ENCODE measurements around the gene EWSR1. TPM values are rescaled to one million over a fixed set of nuclear protein-coding genes. Genes with fewer than 3 reads are reported as not detected.
"Not testable (repeated sequence)": the region's sequence is repeated elsewhere in the genome, so short reads cannot be mapped to it uniquely, and the experiment has no call there.

The EWSR1 gene
- total RNA-seq, 1 experiment from 2014 or later, result 211 TPM

DNA sequence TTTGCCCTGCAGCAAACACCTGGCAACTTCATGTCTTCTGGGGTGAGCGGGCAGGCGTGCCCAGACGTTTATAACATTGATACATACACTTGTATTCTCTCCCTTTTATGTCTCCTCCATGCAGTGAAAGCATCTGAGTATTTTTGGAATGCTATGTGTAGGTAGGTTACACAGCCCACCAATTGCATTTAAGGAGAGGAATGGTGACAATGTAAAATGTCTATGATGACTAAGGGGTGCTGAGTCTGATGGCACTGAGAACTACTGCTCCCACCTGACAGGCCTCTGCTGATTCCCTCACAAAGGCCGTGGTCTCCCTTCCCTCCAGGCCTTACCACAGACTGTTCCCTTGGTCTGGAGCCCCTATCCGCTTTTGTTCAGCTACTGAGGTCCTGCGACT, 70.3 kb downstream of the EWSR1 start:
- in situ Hi-C loops (cut with HindIII; ENCODE audit: low pct_unique_long_range_greater_than_20kb, low sequenced_read_pairs), result no loop called here
- no peak for DNase-seq (ENCODE audit: low read depth, low spot score)

DNA sequence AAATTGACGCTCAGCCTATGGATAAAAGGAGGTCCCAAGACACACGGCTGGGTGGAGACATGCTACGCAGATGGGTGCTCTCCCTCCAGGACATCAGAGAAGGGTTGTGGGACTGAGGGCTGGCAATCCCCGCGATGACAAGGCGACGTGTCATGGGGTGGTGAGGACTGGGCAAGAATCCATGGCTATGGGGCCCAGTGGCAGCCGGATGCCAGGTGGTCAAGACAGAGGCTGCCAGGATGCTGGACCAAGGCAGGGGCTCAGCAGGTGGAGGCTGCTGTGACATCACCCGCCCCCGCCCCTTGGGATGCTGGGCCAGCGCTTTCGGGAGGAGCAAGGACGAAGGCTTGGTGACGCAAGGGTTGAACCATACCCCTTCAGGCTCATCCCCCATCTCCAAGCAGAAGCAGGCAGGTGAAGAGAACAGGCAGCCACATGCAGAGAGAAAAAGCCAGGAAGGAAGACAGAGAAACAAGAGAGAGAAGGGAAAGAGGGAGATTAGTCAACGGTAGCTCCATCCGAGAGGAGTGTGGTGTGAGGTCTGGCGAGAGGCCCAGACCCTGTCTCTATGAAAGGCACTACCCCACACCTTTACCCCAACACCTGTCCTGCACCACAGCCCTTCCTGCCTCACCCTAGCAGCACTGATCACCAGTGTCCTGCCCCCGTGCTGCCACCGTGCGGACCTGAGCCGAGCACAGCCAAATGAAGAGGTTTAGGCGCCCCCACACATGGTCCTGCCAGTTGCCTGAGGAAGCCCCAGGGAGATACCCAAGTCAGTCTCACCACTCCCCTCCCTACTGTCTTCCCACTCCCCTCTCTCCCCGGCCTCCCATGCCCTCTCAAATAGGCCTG, 71.5 kb downstream of the EWSR1 start:
- in situ Hi-C loops (cut with HindIII; ENCODE audit: low pct_unique_long_range_greater_than_20kb, low sequenced_read_pairs), result no loop called here
- no peak for DNase-seq (ENCODE audit: low read depth, low spot score)

DNA sequence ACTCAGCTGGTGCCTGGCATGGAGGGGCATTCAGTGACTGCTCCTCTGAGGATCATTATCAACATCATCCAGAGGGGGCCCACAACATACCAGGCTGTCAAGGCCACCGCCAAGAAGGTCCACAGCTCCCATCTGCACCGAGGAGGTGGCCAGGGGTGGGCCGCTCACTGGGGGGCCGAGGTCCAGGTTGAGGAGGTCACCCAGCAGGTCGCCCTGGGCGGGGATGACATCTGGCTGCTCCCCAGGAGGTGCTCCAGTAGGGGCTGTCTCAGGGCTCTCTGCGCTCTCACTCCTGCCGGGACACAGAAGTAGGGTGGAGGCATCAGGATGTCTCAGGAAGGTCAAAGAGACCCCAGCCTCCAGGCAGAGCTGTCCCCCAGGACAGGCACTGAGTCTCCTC, 72.5 kb downstream of the EWSR1 start:
- no peak for DNase-seq (ENCODE audit: low read depth, low spot score)
- in situ Hi-C loops (cut with HindIII; ENCODE audit: low pct_unique_long_range_greater_than_20kb, low sequenced_read_pairs), result no loop called here

DNA sequence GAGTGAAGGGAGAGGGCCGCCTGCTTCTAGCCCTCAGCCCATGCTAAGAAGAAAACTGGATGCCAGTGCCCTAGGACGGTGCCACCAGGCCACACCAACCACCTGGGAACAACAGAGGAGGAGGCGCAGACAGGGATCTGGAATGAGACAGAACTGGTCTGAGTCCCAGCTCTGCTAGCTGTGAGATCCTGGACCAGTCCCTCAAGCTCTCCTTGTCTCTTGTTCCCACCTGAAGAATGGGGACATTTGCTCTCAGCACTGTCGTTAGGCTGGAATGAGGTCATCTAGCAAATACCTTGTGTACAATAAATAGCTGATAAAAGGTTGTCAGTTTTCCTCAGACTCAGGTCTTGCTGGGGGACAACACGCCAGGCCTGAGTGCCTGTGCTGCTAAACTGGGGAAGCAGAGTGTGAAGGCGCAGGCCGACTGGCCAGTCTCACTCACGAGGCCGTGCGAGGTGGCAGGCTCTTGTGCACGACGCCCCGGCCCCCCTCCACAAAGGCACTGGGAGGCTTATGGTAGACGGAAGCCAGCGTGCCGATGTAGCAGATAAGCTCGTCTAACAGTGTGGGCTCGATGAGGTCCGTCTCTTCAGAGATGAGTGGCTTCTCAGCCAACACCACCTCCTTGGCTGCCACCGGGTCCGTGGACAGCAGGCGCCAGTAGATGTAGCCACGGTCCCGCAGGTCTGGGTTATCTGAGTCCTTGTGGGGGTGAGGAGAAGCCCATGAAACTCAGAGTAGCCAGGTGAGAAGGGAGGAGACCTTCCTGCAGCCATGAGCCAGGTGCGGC, 73.2 kb downstream of the EWSR1 start:
- no peak for DNase-seq (ENCODE audit: low read depth, low spot score)
- in situ Hi-C loops (cut with HindIII; ENCODE audit: low pct_unique_long_range_greater_than_20kb, low sequenced_read_pairs), result no loop called here

DNA sequence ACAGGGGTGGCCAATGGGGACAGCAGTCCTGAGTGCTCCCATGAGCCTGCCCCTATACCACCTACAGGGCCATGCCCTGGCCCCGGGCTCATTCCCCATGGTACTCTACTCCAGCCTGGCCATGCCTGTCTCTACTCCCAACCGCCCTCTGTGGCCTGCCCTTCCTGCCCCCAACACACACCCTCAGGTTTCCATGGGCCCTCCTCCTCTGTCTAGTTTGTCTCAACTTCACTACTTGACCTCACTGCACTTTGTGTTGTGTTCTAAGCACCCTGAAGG, 73.7 kb downstream of the EWSR1 start:
- DNase-seq (ENCODE audit: low read depth, low spot score), result no peak

DNA sequence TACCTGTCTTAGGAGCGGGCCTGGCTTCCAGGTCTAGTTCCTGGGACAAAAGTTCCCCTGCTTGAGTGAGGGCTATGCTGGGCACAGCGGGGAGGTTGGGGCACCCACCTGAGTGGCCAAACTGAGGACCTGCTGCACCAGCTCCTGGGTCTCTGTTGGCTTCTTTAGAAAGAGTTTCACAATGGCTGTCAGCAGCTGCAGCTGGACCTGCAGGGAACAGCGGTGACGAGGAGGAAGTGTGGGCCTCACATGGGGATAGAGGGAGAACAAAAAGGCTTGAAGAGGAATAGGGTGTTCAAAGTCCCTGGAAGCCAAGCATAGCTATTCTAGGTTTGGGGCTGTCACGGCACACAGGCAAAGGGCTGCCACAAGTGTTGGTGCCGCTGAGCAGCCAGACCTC, 74.1 kb downstream of the EWSR1 start:
- no peak for DNase-seq (ENCODE audit: low read depth, low spot score)
- in situ Hi-C loops (cut with HindIII; ENCODE audit: low pct_unique_long_range_greater_than_20kb, low sequenced_read_pairs), result no loop called here

More for the DNA sequence above, 73.7 kb downstream of the EWSR1 start:
- in situ Hi-C loops (cut with HindIII; ENCODE audit: low pct_unique_long_range_greater_than_20kb, low sequenced_read_pairs), result no loop called here

DNA sequence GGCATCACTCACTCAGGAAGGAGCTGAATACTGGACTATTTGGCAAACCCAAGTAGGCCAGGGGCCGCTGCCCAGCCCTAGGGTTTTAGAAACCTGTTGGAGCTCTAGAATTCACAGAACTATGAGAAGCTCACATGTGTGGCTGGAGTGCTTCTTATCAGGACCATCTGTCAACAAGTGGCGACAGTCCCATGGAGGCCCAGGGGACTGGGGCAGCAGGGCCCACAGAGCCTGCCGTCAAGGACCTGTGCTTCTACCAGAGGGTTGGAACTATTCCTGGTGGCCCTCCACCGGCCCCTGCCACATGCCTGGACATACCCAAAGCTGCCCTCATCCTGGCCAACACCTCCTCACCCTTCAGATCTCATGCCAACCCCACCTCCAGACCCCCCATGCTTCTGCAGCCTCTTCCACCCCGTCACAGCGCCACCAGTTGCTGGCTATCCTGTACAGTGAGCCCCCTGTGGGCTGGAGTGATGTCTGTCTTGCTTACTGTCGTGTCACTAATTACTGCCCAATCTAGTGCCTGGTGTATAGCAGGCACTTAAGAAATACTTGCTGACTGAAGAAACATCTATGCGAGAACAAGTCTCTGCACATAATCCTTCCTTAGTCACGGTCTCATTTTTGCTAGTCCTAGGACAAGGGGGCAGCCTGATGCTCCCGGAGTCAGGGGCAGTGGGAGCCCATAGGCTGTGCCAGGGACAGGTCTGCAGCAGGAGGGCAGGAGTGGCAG, 74.7 kb downstream of the EWSR1 start:
- in situ Hi-C loops (cut with HindIII; ENCODE audit: low pct_unique_long_range_greater_than_20kb, low sequenced_read_pairs), result no loop called here

DNA sequence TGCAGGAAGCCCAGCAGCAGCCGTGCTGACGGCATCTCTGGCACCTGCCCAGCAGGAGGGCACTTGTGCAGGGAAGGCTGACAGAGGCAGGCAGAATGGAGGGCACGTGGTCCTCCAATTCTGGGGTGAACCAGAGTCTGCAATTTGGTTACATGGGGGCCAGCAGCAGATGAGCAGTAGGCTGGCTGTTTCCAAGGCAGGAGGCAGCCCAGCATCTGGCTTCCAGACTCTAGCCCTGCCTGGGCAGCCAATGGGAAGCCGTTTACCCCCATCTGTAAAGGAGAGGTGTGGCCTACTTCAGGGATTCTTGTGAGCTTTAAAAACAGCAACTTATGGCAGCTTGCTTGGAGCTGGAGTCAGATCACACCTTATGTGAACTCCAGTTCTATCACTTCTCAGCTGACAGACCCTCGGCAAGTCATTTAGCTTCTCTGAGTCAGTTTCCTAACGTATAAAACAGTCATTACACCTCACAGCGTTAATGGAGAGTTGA, 75.3 kb downstream of the EWSR1 start:
- DNase-seq (ENCODE audit: low read depth, low spot score), result no peak
- in situ Hi-C loops (cut with HindIII; ENCODE audit: low pct_unique_long_range_greater_than_20kb, low sequenced_read_pairs), result no loop called here

More for the DNA sequence above, 74.7 kb downstream of the EWSR1 start:
- no peak for DNase-seq (ENCODE audit: low read depth, low spot score)

DNA sequence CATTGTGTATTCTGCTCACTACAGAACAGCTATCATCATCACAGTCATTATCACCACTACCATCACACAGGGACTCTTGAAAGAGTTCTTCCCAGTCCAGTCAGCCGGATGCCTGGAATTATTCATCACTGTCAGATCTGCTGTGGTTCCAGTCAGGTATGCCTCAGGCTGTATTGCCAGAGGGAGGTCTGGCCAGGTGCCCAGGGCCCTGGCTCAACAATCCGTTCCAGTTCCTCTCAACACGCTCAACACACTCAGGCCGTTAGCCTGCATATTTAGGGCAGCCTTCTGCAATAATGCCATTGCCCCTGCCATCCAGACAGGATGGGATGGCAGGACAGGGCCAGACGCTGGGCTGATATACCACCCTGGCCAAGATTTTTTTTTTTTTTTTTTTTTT, 76.1 kb downstream of the EWSR1 start:
- no peak for DNase-seq (ENCODE audit: low read depth, low spot score)
- in situ Hi-C loops (cut with HindIII; ENCODE audit: low pct_unique_long_range_greater_than_20kb, low sequenced_read_pairs), result no loop called here

DNA sequence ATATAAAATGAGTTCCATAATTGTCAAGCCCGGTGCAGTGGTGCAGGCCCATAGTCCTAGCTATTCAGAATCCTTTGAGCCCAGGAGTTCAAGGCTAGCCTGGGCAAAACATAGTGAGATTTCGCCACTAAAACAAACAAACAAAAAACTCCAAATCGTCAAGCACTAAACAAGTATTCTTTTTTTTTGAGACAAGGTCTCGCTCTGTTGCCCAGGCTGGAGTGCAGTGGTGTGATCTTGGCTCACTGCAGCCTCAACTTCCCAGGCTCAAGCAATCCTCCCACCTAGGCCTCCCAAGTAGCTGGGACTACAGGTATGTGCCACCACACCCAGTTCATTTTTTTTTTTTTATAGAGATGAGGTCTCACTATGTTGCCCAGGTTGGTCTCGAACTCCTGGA, 76.8 kb downstream of the EWSR1 start:
- in situ Hi-C loops (cut with HindIII; ENCODE audit: low pct_unique_long_range_greater_than_20kb, low sequenced_read_pairs); DNase-seq (ENCODE audit: low read depth, low spot score): not testable (repeated sequence)

DNA sequence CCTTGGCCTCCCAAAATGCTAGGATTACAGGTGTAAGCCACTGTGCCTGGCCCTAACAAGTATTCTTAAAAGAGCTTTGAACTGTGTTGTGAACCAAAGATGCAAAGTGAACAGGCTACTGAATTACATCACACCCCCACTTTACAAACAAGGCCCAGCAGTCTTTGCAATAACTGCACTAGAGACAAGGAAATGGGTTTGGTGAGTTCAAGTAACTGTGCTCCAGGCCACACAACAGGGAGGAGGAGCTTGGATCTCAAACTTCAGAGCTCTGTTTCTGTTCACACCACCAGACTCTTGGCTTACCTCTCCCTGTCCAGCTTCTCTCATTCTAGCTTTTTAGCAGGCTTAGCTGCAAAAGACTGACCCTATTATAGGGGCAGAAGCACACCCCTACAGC, 77.9 kb downstream of the EWSR1 start:
- no peak for DNase-seq (ENCODE audit: low read depth, low spot score)
- in situ Hi-C loops (cut with HindIII; ENCODE audit: low pct_unique_long_range_greater_than_20kb, low sequenced_read_pairs), result no loop called here

DNA sequence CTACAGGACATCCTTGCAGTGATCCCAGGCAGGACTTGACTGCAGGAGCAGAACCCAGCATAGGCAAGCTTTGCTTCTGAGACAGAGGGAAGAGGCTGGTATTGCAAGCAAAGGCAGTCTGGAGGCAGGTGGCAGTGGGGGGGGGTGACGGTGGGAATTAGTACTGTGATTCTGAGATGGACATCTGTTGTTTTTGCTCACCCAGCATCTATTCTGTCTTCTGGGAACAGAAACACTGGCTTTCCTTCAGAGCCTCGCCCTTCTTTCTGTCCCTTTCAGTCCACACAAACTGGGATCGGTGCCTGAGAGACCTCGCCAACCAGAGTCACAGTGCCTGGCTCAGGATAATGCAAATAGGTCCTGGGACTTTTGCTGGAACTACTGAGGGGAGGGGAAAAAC, 78.6 kb downstream of the EWSR1 start:
- in situ Hi-C loops (cut with HindIII; ENCODE audit: low pct_unique_long_range_greater_than_20kb, low sequenced_read_pairs), result no loop called here
- no peak for DNase-seq (ENCODE audit: low read depth, low spot score)

DNA sequence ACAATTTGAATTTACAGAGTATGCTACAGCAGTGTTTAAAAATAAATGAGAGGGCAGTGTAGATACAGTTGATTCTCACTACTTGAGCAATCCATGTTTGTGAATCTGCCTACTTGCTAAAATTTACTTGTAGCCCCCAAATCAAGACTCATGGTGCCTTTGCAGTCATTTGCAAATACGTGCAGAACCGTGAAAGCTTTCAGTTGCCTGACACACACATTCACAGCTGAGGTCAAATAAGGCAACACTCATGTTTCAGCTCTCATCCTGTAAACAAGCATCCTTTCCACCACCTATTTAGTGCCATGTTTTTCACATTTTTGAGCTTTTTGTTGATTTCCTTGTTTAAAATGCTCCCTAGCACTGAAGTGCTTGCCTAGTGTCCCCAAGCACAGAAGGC, 80.0 kb downstream of the EWSR1 start:
- no peak for DNase-seq (ENCODE audit: low read depth, low spot score)
- in situ Hi-C loops (cut with HindIII; ENCODE audit: low pct_unique_long_range_greater_than_20kb, low sequenced_read_pairs), result no loop called here

DNA sequence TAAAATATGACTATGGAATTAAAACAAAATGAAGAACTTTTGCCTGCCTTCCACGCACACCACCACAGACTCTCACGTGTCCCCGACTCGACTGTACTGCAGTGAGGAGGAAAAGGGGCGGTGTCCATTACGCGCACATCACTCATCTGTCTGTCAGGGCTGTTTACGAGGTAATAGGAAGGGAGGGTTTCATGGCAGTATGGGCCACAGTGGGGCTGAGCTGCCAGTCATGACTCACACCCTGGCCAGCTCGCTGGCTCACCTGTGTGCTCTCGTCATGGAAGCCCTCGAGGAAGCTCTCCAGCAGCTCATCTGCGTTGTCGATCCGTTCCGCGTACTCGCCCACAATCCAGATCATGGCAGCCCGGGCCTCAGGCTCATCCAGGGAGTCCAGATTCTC, 80.9 kb downstream of the EWSR1 start:
- no peak for DNase-seq (ENCODE audit: low read depth, low spot score)
- in situ Hi-C loops (cut with HindIII; ENCODE audit: low pct_unique_long_range_greater_than_20kb, low sequenced_read_pairs), result no loop called here

Small RNA genes lying within 50 kb of the gene (small RNA-seq; reads per million reads assigned to genes)
- 0 to 0.02 reads per million in 2 experiments for gene MIR3653

Other genes starting within 250 kb of the EWSR1 start
- gene C22orf31, start 206.4 kb upstream of the EWSR1 start, total RNA-seq (2014; rRNA removed; shearing (Covaris generic)), result not detected in 2 replicates
- 23.0 and 23.5 TPM in 2 replicates for gene KREMEN1, start 195.2 kb upstream of the EWSR1 start, total RNA-seq (2014; rRNA removed; shearing (Covaris generic))
- gene EMID1, start 62.4 kb upstream of the EWSR1 start, total RNA-seq (2014; rRNA removed; shearing (Covaris generic)), result 3.4 and 3.7 TPM in 2 replicates
- gene RHBDD3, start 287 bp upstream of the EWSR1 start, total RNA-seq (2014; rRNA removed; shearing (Covaris generic)), result 32.3 and 33.4 TPM in 2 replicates
- 6.9 and 9.1 TPM in 2 replicates for gene GAS2L1, start 38.4 kb downstream of the EWSR1 start, total RNA-seq (2014; rRNA removed; shearing (Covaris generic))
- gene RASL10A, start 47.4 kb downstream of the EWSR1 start, total RNA-seq (2014; rRNA removed; shearing (Covaris generic)), result not detected in 2 replicates
- 73.3 and 83.8 TPM in 2 replicates for gene AP1B1, start 120.3 kb downstream of the EWSR1 start, total RNA-seq (2014; rRNA removed; shearing (Covaris generic))
- not detected in 2 replicates for gene RFPL1, start 170.3 kb downstream of the EWSR1 start, total RNA-seq (2014; rRNA removed; shearing (Covaris generic))
- gene NEFH, start 211.9 kb downstream of the EWSR1 start, total RNA-seq (2014; rRNA removed; shearing (Covaris generic)), result 0.92 and 1.2 TPM in 2 replicates

Data from SK-MEL-5 (cell line).